Measurements from ENCODE around the gene PRKCA. TPM values are rescaled to one million over a fixed set of nuclear protein-coding genes. Genes with fewer than 3 reads are reported as not detected.

The PRKCA gene
- total RNA-seq, 1 donor from 2014 or later = 80.1 TPM

DNA sequence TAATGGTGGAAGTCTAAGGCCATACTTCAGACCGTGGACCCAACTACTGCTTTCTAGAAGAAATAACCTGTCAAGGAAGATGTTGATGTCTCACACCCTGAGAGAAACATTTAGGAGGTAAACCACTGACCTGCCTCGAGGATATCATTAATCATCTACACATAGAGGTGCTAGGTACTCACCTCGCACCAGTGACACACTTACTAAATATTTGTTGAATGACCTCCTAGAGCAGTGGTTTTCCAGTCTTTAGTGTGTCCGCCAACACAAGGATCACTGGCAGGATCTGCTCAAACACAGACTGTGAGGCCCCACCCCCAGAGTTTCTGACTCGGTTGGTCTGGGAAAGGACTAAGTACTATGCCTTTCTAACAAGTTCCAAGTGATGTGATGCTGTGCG lies 335.1 kb downstream of the PRKCA start:
- DNase-seq (ENCODE audit: extremely low spot score, unreplicated experiment) = no peak
- peaks cover 11% of the 10 kb centered on the region for H3K36me3 Mint-ChIP-seq (ENCODE audit: unreplicated experiment)
- H3K27me3 Mint-ChIP-seq (ENCODE audit: unreplicated experiment) = no peaks in the 10 kb centered on the region
- peaks cover 20% of the 10 kb centered on the region for H3K4me1 Mint-ChIP-seq (ENCODE audit: unreplicated experiment)
- no peaks in the 10 kb centered on the region for H3K9me3 Mint-ChIP-seq (ENCODE audit: unreplicated experiment)
- H3K4me3 Mint-ChIP-seq (ENCODE audit: unreplicated experiment) = no peak overlapping the region
- TF ChIP-seq, protein P1, sequence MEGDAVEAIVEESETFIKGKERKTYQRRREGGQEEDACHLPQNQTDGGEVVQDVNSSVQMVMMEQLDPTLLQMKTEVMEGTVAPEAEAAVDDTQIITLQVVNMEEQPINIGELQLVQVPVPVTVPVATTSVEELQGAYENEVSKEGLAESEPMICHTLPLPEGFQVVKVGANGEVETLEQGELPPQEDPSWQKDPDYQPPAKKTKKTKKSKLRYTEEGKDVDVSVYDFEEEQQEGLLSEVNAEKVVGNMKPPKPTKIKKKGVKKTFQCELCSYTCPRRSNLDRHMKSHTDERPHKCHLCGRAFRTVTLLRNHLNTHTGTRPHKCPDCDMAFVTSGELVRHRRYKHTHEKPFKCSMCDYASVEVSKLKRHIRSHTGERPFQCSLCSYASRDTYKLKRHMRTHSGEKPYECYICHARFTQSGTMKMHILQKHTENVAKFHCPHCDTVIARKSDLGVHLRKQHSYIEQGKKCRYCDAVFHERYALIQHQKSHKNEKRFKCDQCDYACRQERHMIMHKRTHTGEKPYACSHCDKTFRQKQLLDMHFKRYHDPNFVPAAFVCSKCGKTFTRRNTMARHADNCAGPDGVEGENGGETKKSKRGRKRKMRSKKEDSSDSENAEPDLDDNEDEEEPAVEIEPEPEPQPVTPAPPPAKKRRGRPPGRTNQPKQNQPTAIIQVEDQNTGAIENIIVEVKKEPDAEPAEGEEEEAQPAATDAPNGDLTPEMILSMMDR (IDR thresholded peaks at IDR 0.05) = no peak
- no peak overlapping the region for H3K27ac Mint-ChIP-seq (ENCODE audit: unreplicated experiment)

DNA sequence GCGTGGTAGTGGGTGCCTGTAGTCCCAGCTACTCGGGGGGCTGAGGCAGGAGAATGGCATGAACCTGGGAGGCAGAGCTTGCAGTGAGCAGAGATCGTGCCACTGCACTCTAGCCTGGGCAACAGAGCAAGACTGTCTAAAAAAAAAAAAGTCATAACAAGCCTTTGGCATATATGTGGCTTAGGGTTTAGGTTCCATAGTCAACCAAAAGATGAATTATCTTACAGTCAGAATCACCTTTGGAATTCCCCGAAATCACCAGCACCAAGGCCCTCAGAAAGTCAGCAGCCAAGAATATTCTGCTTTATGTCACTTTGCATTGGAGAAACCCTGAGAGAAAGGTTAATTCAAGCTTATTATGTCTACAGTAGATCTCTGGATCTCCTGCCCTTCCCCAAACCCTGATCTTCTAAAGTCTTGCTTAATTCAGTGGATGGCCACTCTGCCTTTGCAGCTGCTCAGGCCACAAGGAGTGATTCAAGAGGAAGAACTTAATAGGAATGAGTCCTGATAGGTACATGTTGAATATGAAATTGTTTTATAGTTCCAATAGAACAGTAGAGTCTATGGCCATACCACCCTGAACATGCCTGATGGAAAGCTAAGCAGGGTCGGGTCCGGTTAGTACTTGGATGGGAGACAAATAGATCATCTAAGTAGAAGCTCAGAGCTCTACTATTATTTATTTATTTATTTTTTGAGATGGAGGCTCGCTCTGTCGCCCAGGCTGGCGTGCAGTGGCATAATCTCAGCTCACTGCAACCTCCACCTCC lies 336.5 kb downstream of the PRKCA start:
- H3K4me3 Mint-ChIP-seq (ENCODE audit: unreplicated experiment) = no peak overlapping the region
- H3K9me3 Mint-ChIP-seq (ENCODE audit: unreplicated experiment) = no peaks in the 10 kb centered on the region
- peaks cover 11% of the 10 kb centered on the region for H3K4me1 Mint-ChIP-seq (ENCODE audit: unreplicated experiment)
- H3K27ac Mint-ChIP-seq (ENCODE audit: unreplicated experiment) = no peak overlapping the region
- TF ChIP-seq, protein P1 (IDR thresholded peaks at IDR 0.05) = no peak
- DNase-seq (ENCODE audit: extremely low spot score, unreplicated experiment) = no peak
- peaks cover 11% of the 10 kb centered on the region for H3K36me3 Mint-ChIP-seq (ENCODE audit: unreplicated experiment)
- no peaks in the 10 kb centered on the region for H3K27me3 Mint-ChIP-seq (ENCODE audit: unreplicated experiment)

DNA sequence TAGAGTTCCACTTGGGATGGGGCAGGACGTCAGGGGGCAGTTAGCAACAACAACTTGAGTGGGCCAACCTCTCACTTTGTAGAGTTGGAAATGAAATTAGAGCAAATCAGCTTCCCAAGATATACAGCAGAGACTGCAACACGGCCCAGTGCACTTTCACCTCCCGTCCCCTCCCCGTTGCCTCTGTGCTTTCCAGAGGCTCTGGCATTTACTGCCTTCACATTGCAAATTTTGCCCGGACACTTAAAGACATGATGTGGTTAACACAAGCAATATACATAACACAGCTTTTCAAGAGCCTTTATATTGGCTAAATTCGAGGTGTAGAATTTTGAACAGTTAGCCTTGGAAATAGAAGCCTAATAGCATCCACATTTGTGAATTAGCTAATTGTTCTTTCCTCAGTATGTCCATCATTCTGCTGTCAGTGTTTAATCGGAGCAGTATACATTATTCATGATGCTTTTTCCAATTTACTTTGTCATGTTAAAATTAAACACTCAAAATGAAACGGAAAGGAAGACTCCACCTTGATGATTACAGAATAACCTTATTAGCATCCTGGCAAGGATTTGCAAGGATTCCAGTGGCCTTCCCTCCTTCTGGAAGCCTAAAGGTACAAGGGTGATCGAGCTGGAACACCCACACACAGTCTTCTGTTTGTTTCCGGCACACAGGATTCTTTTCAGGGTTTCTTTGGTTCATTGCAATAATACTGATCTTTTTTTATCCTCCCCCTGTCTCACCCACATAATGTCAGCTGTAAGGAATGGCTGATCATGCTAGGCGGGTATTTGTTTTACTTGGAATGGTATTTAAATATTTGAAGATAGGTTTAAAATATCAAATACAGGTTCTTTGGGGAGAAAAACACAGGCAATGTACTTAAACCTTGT lies 341.6 kb downstream of the PRKCA start:
- H3K4me3 Mint-ChIP-seq (ENCODE audit: unreplicated experiment) = no peak overlapping the region
- H3K9me3 Mint-ChIP-seq (ENCODE audit: unreplicated experiment) = no peaks in the 10 kb centered on the region
- peaks cover 23% of the 10 kb centered on the region for H3K36me3 Mint-ChIP-seq (ENCODE audit: unreplicated experiment)
- DNase-seq (ENCODE audit: extremely low spot score, unreplicated experiment) = no peak
- H3K4me1 Mint-ChIP-seq (ENCODE audit: unreplicated experiment) = peaks cover 18% of the 10 kb centered on the region
- TF ChIP-seq, protein P1 (IDR thresholded peaks at IDR 0.05) = no peak
- no peaks in the 10 kb centered on the region for H3K27me3 Mint-ChIP-seq (ENCODE audit: unreplicated experiment)
- peak overlapping the region; percentile 60 for H3K27ac Mint-ChIP-seq (ENCODE audit: unreplicated experiment)

DNA sequence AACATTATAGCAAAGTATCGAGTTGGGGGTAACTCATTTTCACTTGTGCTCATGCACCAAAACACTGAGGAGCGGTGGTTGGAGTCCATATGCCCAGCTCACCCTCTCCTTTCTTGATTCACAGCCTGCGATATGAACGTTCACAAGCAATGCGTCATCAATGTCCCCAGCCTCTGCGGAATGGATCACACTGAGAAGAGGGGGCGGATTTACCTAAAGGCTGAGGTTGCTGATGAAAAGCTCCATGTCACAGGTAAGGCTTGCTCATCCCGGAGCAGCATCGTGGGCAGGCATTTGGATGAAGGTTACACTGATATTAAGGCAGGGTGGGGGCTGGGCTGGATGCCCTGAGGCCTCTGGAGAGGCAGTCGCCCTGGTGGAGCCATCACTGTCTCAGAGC lies 342.8 kb downstream of the PRKCA start:
- DNase-seq (ENCODE audit: extremely low spot score, unreplicated experiment) = no peak
- TF ChIP-seq, protein P1 (IDR thresholded peaks at IDR 0.05) = no peak
- Mint-ChIP-seq H3K4me3 (ENCODE audit: unreplicated experiment) (no peak overlapping the region), H3K9me3 (ENCODE audit: unreplicated experiment) (no peaks in the 10 kb centered on the region), H3K27me3 (ENCODE audit: unreplicated experiment) (no peaks in the 10 kb centered on the region), H3K27ac (ENCODE audit: unreplicated experiment) (no peak overlapping the region), H3K36me3 (ENCODE audit: unreplicated experiment) (peaks cover 23% of the 10 kb centered on the region), H3K4me1 (ENCODE audit: unreplicated experiment) (peaks cover 18% of the 10 kb centered on the region)

Data from osteocyte (in vitro differentiated cells).